C4-2B (cell line): ENCODE measurements around the gene SPATA13.

Experiments used
- CTCF ChIP-seq: fragments of 450-650 bp; conservative IDR thresholded peaks from 2 replicates; pipeline ENCODE4 v1.5.1; 2017; ENCODE audit warnings: mild to moderate bottlenecking
- ZFX ChIP-seq: fragments of 450-650 bp; IDR thresholded peaks from 2 replicates; pipeline ENCODE4 v1.6.1; 2017

DNA sequence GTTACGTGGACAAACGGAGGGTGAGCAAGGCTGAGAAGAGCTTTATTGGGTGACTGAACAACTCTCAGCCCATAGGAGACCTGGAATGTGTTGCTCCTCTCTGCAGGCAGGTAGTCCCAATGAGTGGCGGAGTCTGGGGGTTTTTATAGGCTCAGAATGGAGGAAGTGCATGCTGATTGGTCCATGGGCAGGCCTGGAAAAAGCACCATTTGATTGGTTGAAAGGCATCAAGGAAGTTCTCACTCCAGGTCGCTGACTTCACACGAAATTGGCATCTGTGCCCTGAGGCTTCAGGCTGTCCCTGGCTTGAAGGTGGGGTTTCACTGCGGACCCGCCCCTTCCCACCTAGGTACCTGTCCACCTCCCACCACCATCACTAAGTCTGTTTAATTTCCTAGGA lies 65.4 kb downstream of the SPATA13 start:
- TF ChIP-seq ZFX (no peak), CTCF (no peak)
